WTC11 (cell line): ENCODE measurements around the gene GFRAL. TPM values are rescaled to one million over a fixed set of nuclear protein-coding genes. Genes with fewer than 3 reads are reported as not detected.
"Not testable (repeated sequence)": the region's sequence is repeated elsewhere in the genome, so short reads cannot be mapped to it uniquely, and the experiment has no call there.

Experiments
- ATAC-seq: fragments of 200-7000 bp; cut with Tn5 transposase; 2 replicates; pipeline ENCODE4 v1.10.0; 2021; ENCODE audit warnings: mild to moderate bottlenecking, moderate library complexity
- CTCF ChIA-PET: fragments of 300-600 bp; sonication (Branson Sonifier 250); formaldehyde crosslinking; loops from one replicate; lab custom pipeline; 2021; ENCODE audit warnings: antibody characterized with exemption; lab: Charles Lee
- POLR2A ChIA-PET: fragments of 350-600 bp; sonication (Branson Sonifier 250); formaldehyde crosslinking; loops from one replicate; lab custom pipeline; 2021; ENCODE audit warnings: antibody characterized with exemption; lab: Charles Lee
- DNase-seq: peaks from one replicate; pipeline ENCODE4 v3.0.0; 2021; ENCODE audit warnings: low spot score
- H3K27ac Mint-ChIP-seq: 2 replicates; pipeline ENCODE4 v1.8.0; 2021; ENCODE audit warnings: mixed read lengths
- H3K27me3 Mint-ChIP-seq: 2 replicates; pipeline ENCODE4 v1.8.0; 2021; ENCODE audit warnings: low read depth, mild to moderate bottlenecking, moderate library complexity, mixed read lengths
- H3K36me3 Mint-ChIP-seq: 2 replicates; pipeline ENCODE4 v1.8.0; 2021; ENCODE audit warnings: mixed read lengths
- H3K4me1 Mint-ChIP-seq: 2 replicates; pipeline ENCODE4 v1.8.0; 2022; ENCODE audit warnings: mixed read lengths
- H3K4me3 Mint-ChIP-seq: 2 replicates; pipeline ENCODE4 v1.8.0; 2021; ENCODE audit warnings: mild to moderate bottlenecking, moderate library complexity, mixed read lengths
- H3K9me3 Mint-ChIP-seq: 2 replicates; pipeline ENCODE4 v1.8.0; 2021; ENCODE audit warnings: mixed read lengths
- AR ChIP-seq: fragments of 250-450 bp; sonication (Bioruptor Pico); IDR thresholded peaks from 2 replicates; pipeline ENCODE4 v1.9.0; 2021; ENCODE audit warnings: mild to moderate bottlenecking
- ELF4 ChIP-seq: sonication (generic); formaldehyde crosslinking; IDR thresholded peaks from 2 replicates; pipeline ENCODE4 v1.8.1; 2022; ENCODE audit warnings: low read depth, mild to moderate bottlenecking, moderate library complexity, missing genetic modification reagents
- ESRRA ChIP-seq: sonication (generic); formaldehyde crosslinking; IDR thresholded peaks from 2 replicates; pipeline ENCODE4 v1.8.1; 2022; ENCODE audit warnings: mild to moderate bottlenecking, missing genetic modification reagents, borderline replicate concordance
- GABPB1 ChIP-seq: sonication (generic); formaldehyde crosslinking; IDR thresholded peaks from 2 replicates; pipeline ENCODE4 v1.8.1; 2023; ENCODE audit warnings: mild to moderate bottlenecking, missing genetic modification reagents
- GRHL2 ChIP-seq: fragments of 250-450 bp; sonication (Bioruptor Pico); IDR thresholded peaks from 2 replicates; pipeline ENCODE4 v1.8.0; 2022; ENCODE audit warnings: mild to moderate bottlenecking, moderate library complexity; ENCODE audit not compliant: insufficient replicate concordance, severe bottlenecking
- HMGA2 ChIP-seq: fragments of 250-450 bp; sonication (Bioruptor Pico); IDR thresholded peaks from 2 replicates; pipeline ENCODE4 v1.4.0; 2021; ENCODE audit warnings: mild to moderate bottlenecking, moderate library complexity
- KAT7 ChIP-seq: sonication (generic); formaldehyde crosslinking; IDR thresholded peaks from 2 replicates; pipeline ENCODE4 v1.8.1; 2023; ENCODE audit warnings: missing genetic modification reagents, mild to moderate bottlenecking, borderline replicate concordance
- MAX ChIP-seq: sonication (generic); formaldehyde crosslinking; IDR thresholded peaks from 2 replicates; pipeline ENCODE4 v1.8.0; 2022; ENCODE audit warnings: mild to moderate bottlenecking, missing genetic modification reagents
- NFATC4 ChIP-seq: fragments of 250-450 bp; sonication (Bioruptor Pico); IDR thresholded peaks from 2 replicates; pipeline ENCODE4 v1.9.0; 2021; ENCODE audit warnings: mild to moderate bottlenecking
- RELA ChIP-seq: sonication (generic); formaldehyde crosslinking; IDR thresholded peaks from 2 replicates; pipeline ENCODE4 v1.8.1; 2022; ENCODE audit warnings: missing genetic modification reagents, mild to moderate bottlenecking, borderline replicate concordance
- RORB ChIP-seq: fragments of 250-450 bp; sonication (Bioruptor Pico); IDR thresholded peaks from 2 replicates; pipeline ENCODE4 v1.9.0; 2021; ENCODE audit warnings: mild to moderate bottlenecking
- ZNF263 ChIP-seq: sonication (generic); formaldehyde crosslinking; IDR thresholded peaks from 2 replicates; pipeline ENCODE4 v1.8.1; 2022; ENCODE audit warnings: low read depth, mild to moderate bottlenecking, moderate library complexity, missing genetic modification reagents
- ZNF425 ChIP-seq: fragments of 250-450 bp; sonication (Bioruptor Pico); conservative IDR thresholded peaks from 2 replicates; pipeline ENCODE4 v1.9.0; 2021; ENCODE audit warnings: mild to moderate bottlenecking
- total RNA-seq: library from RNA; stranded (reverse); gene quantifications from 3 replicates; pipeline ENCODE4 v1.2.3, GENCODE V29; 2021
- TF ChIP-seq, protein P1 (sequence below): fragments of 200-600 bp; IDR thresholded peaks from 2 replicates; pipeline ENCODE4 v1.8.0; 2022; ENCODE audit warnings: antibody characterized with exemption

Gene GFRAL
- total RNA-seq, 1 experiment from 2014 or later, result not detected

GRCh38 chr6:55290736-55291135, 36.5 kb upstream of the GFRAL start:
- Mint-ChIP-seq H3K27me3 (no peaks in the 10 kb centered on the region), H3K4me3 (no peak overlapping the region), H3K4me1 (no peaks in the 10 kb centered on the region), H3K36me3 (no peaks in the 10 kb centered on the region), H3K9me3 (no peaks in the 10 kb centered on the region), H3K27ac (no peak overlapping the region)
- ChIA-PET CTCF (interaction anchor here (1.5 kb wide), 1 partner anchor 14 kb away, joined by 4 read pairs; no protein-coding TSS in a partner anchor), POLR2A (no interaction called here)
- ATAC-seq, result no peak
- no peak for DNase-seq
- TF ChIP-seq ZNF263 (CRISPR knock-in tag) (no peak), HMGA2 (CRISPR knock-in tag) (no peak), GRHL2 (CRISPR knock-in tag) (no peak)

DNA sequence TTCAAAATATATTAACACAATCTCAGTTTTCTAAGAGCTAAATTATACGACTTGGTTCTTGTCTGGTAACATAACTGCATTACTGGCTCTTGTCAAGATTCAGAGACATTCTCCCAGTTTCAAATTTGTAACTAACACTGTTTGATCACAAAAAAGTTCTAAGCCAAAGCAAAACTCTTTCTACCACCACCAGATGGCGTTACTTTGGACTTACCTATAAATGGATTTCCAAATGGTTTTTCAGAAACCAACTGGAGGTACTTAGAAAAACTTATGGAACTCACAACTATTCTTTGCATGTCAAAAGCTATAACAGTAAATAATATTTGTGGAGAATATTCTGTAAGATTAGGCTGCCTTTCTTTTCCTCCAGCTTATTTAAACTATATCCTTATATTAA, 34.2 kb upstream of the GFRAL start:
- ChIA-PET POLR2A (no interaction called here), CTCF (interaction anchor here (0.9 to 2.7 kb wide), 5 partner anchors 10 to 648 kb away, joined by 3 to 10 read pairs (median 3); no protein-coding TSS in a partner anchor)
- Mint-ChIP-seq H3K4me1 (no peaks in the 10 kb centered on the region), H3K27ac (no peak overlapping the region), H3K4me3 (no peak overlapping the region), H3K27me3 (no peaks in the 10 kb centered on the region), H3K36me3 (no peaks in the 10 kb centered on the region), H3K9me3 (peaks cover 8% of the 10 kb centered on the region)
- ATAC-seq (no peak), DNase-seq (no peak)
- TF ChIP-seq ELF4 (CRISPR knock-in tag) (no peak), ZNF263 (CRISPR knock-in tag) (no peak), ZNF425 (CRISPR knock-in tag) (no peak), HMGA2 (CRISPR knock-in tag) (no peak)
- TF ChIP-seq, protein P1, sequence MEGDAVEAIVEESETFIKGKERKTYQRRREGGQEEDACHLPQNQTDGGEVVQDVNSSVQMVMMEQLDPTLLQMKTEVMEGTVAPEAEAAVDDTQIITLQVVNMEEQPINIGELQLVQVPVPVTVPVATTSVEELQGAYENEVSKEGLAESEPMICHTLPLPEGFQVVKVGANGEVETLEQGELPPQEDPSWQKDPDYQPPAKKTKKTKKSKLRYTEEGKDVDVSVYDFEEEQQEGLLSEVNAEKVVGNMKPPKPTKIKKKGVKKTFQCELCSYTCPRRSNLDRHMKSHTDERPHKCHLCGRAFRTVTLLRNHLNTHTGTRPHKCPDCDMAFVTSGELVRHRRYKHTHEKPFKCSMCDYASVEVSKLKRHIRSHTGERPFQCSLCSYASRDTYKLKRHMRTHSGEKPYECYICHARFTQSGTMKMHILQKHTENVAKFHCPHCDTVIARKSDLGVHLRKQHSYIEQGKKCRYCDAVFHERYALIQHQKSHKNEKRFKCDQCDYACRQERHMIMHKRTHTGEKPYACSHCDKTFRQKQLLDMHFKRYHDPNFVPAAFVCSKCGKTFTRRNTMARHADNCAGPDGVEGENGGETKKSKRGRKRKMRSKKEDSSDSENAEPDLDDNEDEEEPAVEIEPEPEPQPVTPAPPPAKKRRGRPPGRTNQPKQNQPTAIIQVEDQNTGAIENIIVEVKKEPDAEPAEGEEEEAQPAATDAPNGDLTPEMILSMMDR, result peak; percentile 23; the same call in 1 of the 2 replicates

GRCh38 chr6:55297214-55297613, 30.1 kb upstream of the GFRAL start:
- H3K9me3 Mint-ChIP-seq, H3K36me3 Mint-ChIP-seq, H3K27ac Mint-ChIP-seq, DNase-seq, H3K4me3 Mint-ChIP-seq, H3K27me3 Mint-ChIP-seq, POLR2A ChIA-PET, H3K4me1 Mint-ChIP-seq, CTCF ChIA-PET, ATAC-seq: not testable (repeated sequence)

GRCh38 chr6:55299286-55299985, 27.8 kb upstream of the GFRAL start:
- Mint-ChIP-seq H3K27ac (no peak overlapping the region), H3K36me3 (no peaks in the 10 kb centered on the region)
- no peak for DNase-seq
- no peak for TF ChIP-seq MAX (CRISPR knock-in tag)
- no peak for TF ChIP-seq RELA (CRISPR knock-in tag)
- no peak for TF ChIP-seq NFATC4 (CRISPR knock-in tag)
- no peak for TF ChIP-seq AR (CRISPR knock-in tag)
- TF ChIP-seq ZNF425 (CRISPR knock-in tag), result no peak
- no peak for TF ChIP-seq ESRRA (CRISPR knock-in tag)
- no peak for TF ChIP-seq RORB (CRISPR knock-in tag)
- TF ChIP-seq GABPB1 (CRISPR knock-in tag), result no peak
- TF ChIP-seq KAT7 (CRISPR knock-in tag), result no peak
- TF ChIP-seq, all 79 proteins: peak for 0
- Mint-ChIP-seq H3K4me3 (no peak overlapping the region), H3K4me1 (no peaks in the 10 kb centered on the region), H3K9me3 (peaks cover 8% of the 10 kb centered on the region), H3K27me3 (no peaks in the 10 kb centered on the region)
- ATAC-seq, result no peak
- ChIA-PET POLR2A (no interaction called here), CTCF (interaction anchor here (1.6 kb wide), 1 partner anchor 12 kb away, joined by 3 read pairs; no protein-coding TSS in a partner anchor)
